ENCODE results near the gene RGS19. TPM values are rescaled to one million over a fixed set of nuclear protein-coding genes. Genes with fewer than 3 reads are reported as not detected.

The RGS19 gene
- total RNA-seq, 1 donor from 2014 or later = 53.4 TPM

DNA sequence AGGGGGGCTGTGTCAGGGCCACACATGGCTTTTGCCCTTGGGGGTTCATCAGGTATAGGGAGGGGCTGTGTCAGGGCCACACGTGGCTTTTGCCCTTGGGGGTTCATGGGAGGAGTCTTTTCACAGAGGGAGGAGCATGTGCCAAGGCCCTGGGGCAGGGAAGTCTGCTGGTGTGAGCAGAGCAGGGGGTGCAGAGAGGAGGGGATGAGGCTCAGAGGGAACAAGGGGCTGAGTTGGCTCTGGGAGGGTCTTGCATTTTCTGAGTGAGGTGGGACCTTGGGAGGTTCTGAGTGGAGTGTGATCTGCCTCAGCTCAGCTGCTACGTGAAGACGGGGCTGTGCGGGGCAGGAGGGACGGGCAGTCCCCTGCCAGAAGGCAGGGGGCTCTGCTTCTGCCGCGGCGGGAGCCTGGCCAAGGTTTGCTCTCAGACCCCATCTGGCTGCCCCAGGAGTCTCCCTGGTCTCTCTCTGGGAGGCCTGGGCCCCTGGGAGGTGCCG, 23.9 kb downstream of the RGS19 start:
- TF ChIP-seq, protein P1, sequence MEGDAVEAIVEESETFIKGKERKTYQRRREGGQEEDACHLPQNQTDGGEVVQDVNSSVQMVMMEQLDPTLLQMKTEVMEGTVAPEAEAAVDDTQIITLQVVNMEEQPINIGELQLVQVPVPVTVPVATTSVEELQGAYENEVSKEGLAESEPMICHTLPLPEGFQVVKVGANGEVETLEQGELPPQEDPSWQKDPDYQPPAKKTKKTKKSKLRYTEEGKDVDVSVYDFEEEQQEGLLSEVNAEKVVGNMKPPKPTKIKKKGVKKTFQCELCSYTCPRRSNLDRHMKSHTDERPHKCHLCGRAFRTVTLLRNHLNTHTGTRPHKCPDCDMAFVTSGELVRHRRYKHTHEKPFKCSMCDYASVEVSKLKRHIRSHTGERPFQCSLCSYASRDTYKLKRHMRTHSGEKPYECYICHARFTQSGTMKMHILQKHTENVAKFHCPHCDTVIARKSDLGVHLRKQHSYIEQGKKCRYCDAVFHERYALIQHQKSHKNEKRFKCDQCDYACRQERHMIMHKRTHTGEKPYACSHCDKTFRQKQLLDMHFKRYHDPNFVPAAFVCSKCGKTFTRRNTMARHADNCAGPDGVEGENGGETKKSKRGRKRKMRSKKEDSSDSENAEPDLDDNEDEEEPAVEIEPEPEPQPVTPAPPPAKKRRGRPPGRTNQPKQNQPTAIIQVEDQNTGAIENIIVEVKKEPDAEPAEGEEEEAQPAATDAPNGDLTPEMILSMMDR (IDR thresholded peaks at IDR 0.05) = no peak
- no peak for ATAC-seq (ENCODE audit: low read depth)
- Mint-ChIP-seq H3K4me3 (no peak overlapping the region), H3K27me3 (peaks cover 29% of the 10 kb centered on the region), H3K27ac (no peak overlapping the region), H3K36me3 (ENCODE audit: low read depth) (no peaks in the 10 kb centered on the region), H3K9me3 (no peaks in the 10 kb centered on the region), H3K4me1 (peaks cover 18% of the 10 kb centered on the region)
- intact Hi-C loops (cut with micrococcal nuclease) = loop anchor here (5.0 kb wide), 1 partner anchor 518 kb away; the partner anchor contains the start of gene PTK6
- CTCF ChIA-PET = no interaction called here
- POLR2A ChIA-PET = no interaction called here
- DNase-seq = no peak

DNA sequence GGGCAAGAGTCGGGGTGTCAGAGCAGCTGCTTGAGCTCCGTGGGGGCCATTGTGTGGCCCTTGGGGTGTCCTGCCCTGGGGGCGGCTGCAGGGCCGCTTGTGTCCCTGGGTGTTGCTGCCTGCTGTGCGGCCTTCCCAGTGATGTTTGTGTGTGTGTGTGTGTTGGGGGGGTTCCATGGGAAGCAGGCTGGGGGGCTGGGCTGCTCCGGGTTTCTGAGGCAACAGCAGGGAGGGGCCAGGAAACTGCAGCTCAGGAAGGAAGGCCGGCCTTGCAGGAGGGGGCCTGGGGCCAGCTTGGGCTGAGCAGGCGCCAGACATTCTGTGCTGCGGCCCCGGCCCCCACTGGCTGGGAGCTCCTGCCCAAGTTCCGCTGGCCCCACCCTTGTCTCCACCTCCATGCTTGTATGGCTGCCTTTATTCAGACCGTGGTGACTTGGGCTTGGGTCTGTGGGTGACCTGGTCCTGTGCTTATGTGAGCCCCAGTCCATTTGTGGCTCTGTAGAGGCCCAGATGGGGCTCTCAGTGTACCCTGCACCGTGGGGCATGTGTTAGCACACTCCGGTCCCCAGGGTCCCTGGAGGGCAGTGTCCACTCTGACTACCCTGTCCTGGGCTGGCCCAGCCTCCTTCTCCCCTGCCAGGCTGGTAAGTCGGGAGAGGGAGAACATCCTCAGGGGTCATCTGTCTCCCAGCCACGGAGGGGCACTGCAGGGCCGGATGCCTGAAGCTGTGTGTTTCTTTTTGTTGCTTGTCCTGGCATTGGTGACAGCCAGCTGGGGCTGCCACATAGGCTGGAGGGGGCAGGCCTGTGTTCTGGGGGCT, 25.3 kb downstream of the RGS19 start:
- intact Hi-C loops (cut with micrococcal nuclease) = no loop called here
- ChIA-PET POLR2A (interaction anchor here (0.9 kb wide), 1 partner anchor 10 kb away, joined by 5 read pairs; no protein-coding TSS in a partner anchor), CTCF (interaction anchor here (0.6 to 1.7 kb wide), 2 partner anchors 26 to 66 kb away, joined by 3 to 6 read pairs; no protein-coding TSS in a partner anchor)
- Mint-ChIP-seq H3K27ac (no peak overlapping the region), H3K36me3 (ENCODE audit: low read depth) (no peaks in the 10 kb centered on the region), H3K4me3 (no peak overlapping the region), H3K9me3 (no peaks in the 10 kb centered on the region), H3K27me3 (peaks cover 30% of the 10 kb centered on the region), H3K4me1 (peaks cover 21% of the 10 kb centered on the region)
- DNase-seq = no peak
- no peak for ATAC-seq (ENCODE audit: low read depth)
- TF ChIP-seq, protein P1 (IDR thresholded peaks at IDR 0.05) = no peak

DNA sequence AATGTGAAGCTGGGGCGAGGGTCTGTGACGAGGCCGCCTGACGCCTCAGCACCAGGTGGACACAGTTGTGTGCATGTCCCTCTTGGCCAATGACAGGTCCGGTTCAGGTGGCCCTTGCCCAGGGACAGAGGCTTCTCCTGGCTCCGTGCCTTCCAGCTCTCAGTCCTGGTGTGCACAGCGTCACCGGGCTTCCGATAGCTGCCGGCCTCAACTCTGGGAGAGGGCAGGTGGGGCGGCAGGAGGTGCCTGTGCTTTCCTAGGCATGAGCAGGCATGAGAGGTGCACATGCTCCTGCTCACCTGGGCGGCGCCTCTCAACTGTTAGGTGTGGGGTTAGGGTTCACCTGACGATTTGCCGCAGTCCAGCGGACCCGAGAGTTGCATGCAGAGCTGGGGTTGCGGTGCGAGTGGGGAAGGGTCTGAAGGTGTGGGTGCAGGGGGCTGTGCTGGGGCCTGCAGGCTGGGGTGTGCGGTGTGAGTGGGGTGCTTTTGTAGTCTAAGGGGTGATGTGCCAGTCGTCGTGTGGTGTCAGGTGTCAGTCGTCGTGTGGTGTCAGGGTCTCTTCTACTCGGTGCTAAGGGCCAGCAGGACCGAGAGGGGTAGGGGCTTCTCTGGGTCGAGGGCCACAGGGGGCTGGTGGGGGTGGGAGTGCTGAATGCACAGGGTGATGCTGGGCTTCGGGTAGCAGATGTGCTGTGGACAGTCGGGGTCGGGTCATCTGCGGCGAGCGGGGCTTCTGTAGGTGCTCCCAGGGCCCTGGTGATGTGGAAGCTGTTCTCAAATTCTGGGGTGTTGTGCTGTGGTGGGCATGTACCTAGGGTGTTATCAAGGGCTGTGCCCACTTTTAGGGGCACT, 26.1 kb downstream of the RGS19 start:
- H3K27ac Mint-ChIP-seq = no peak overlapping the region
- ATAC-seq (ENCODE audit: low read depth) = no peak
- CTCF ChIA-PET = interaction anchor here (0.6 to 1.7 kb wide), 4 partner anchors 14 to 67 kb away, joined by 3 to 6 read pairs (median 3); no protein-coding TSS in a partner anchor
- peaks cover 32% of the 10 kb centered on the region for H3K27me3 Mint-ChIP-seq
- no peak for DNase-seq
- H3K36me3 Mint-ChIP-seq (ENCODE audit: low read depth) = no peaks in the 10 kb centered on the region
- intact Hi-C loops (cut with micrococcal nuclease) = no loop called here
- H3K4me1 Mint-ChIP-seq = peaks cover 17% of the 10 kb centered on the region
- POLR2A ChIA-PET = interaction anchor here (0.9 kb wide), 1 partner anchor 9 kb away, joined by 5 read pairs; no protein-coding TSS in a partner anchor
- H3K4me3 Mint-ChIP-seq = no peak overlapping the region
- TF ChIP-seq, protein P1 (IDR thresholded peaks at IDR 0.05) = no peak
- no peaks in the 10 kb centered on the region for H3K9me3 Mint-ChIP-seq

DNA sequence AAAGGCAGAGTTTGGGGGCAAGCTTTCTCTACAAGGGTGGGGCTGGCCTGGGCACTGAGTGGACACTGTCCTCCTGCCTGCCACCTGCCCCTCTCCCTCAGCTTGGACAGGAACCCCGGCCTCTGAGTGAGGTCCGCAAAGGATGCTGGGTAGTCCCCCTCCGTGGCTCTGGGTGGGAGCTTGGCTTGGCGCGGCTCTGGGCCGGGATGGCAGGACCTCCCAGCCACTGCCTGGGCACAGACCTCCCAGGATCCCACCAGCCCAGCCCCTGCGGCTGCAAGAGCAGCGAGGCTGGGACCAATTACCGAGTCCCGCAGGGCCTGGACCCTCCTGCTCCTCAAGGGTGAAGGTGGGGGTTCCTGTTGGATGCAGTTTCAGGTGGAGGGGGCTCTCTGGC, 27.0 kb downstream of the RGS19 start:
- no peak overlapping the region for H3K27ac Mint-ChIP-seq
- intact Hi-C loops (cut with micrococcal nuclease) = no loop called here
- no peaks in the 10 kb centered on the region for H3K9me3 Mint-ChIP-seq
- CTCF ChIA-PET = interaction anchor here (1.0 to 1.2 kb wide), 2 partner anchors 13 to 17 kb away, joined by 3 read pairs; no protein-coding TSS in a partner anchor
- TF ChIP-seq, protein P1 (IDR thresholded peaks at IDR 0.05) = no peak
- H3K4me3 Mint-ChIP-seq = no peak overlapping the region
- H3K27me3 Mint-ChIP-seq = peaks cover 33% of the 10 kb centered on the region
- peaks cover 9% of the 10 kb centered on the region for H3K4me1 Mint-ChIP-seq
- no peak for DNase-seq
- no peak for ATAC-seq (ENCODE audit: low read depth)
- H3K36me3 Mint-ChIP-seq (ENCODE audit: low read depth) = no peaks in the 10 kb centered on the region
- POLR2A ChIA-PET = no interaction called here
